Measurements from ENCODE around the gene LDLRAP1.

The LDLRAP1 gene

GRCh38 chr1:25562928-25563283 lies 19.5 kb downstream of the LDLRAP1 start:
- no peaks in the 10 kb centered on the region for H3K9me3 Mint-ChIP-seq
- peaks cover 28% of the 10 kb centered on the region for H3K4me1 Mint-ChIP-seq
- H3K36me3 Mint-ChIP-seq (ENCODE audit: low read depth), result no peaks in the 10 kb centered on the region
- peaks cover 9% of the 10 kb centered on the region for H3K27me3 Mint-ChIP-seq (ENCODE audit: low read depth)
- no peak overlapping the region for H3K27ac Mint-ChIP-seq
- no peak for TF ChIP-seq CTCF (IDR thresholded peaks at IDR 0.05; ENCODE audit: unreplicated experiment in 3 of 3)
- H3K4me3 Mint-ChIP-seq, result no peak overlapping the region

GRCh38 chr1:25563330-25564215 lies 20.2 kb downstream of the LDLRAP1 start:
- Mint-ChIP-seq H3K36me3 (ENCODE audit: low read depth) (no peaks in the 10 kb centered on the region), H3K4me3 (no peak overlapping the region), H3K9me3 (no peaks in the 10 kb centered on the region), H3K27ac (no peak overlapping the region), H3K27me3 (ENCODE audit: low read depth) (peaks cover 10% of the 10 kb centered on the region), H3K4me1 (peaks cover 35% of the 10 kb centered on the region)
- no peak for TF ChIP-seq CTCF (IDR thresholded peaks at IDR 0.05; ENCODE audit: unreplicated experiment in 3 of 3)

- no peak for TF ChIP-seq CTCF (IDR thresholded peaks at IDR 0.05; ENCODE audit: unreplicated experiment in 3 of 3)
- H3K9me3 Mint-ChIP-seq, result no peaks in the 10 kb centered on the region
- peaks cover 14% of the 10 kb centered on the region for H3K27me3 Mint-ChIP-seq (ENCODE audit: low read depth)
- no peak overlapping the region for H3K4me3 Mint-ChIP-seq
- H3K4me1 Mint-ChIP-seq, result peaks cover 44% of the 10 kb centered on the region
- H3K36me3 Mint-ChIP-seq (ENCODE audit: low read depth), result no peaks in the 10 kb centered on the region
- H3K27ac Mint-ChIP-seq, result peak overlapping the region in 1 of 3 experiments; percentile 23
Observed at GRCh38 chr1:25564777-25565574, 21.6 kb downstream of the LDLRAP1 start.

- TF ChIP-seq CTCF (IDR thresholded peaks at IDR 0.05; ENCODE audit: unreplicated experiment in 3 of 3), result no peak
- Mint-ChIP-seq H3K36me3 (ENCODE audit: low read depth) (no peaks in the 10 kb centered on the region), H3K4me3 (no peak overlapping the region), H3K27me3 (ENCODE audit: low read depth) (peaks cover 14% of the 10 kb centered on the region), H3K27ac (peak overlapping the region in 2 of 3 experiments; percentile 23 to 35), H3K4me1 (peaks cover 47% of the 10 kb centered on the region), H3K9me3 (no peaks in the 10 kb centered on the region)
Observed at GRCh38 chr1:25565626-25566025, 22.2 kb downstream of the LDLRAP1 start.

GRCh38 chr1:25566176-25566729 lies 22.8 kb downstream of the LDLRAP1 start:
- H3K9me3 Mint-ChIP-seq, result no peaks in the 10 kb centered on the region
- peaks cover 47% of the 10 kb centered on the region for H3K4me1 Mint-ChIP-seq
- no peaks in the 10 kb centered on the region for H3K36me3 Mint-ChIP-seq (ENCODE audit: low read depth)
- H3K4me3 Mint-ChIP-seq, result peak overlapping the region in 1 of 3 experiments; percentile 24
- H3K27ac Mint-ChIP-seq, result peak overlapping the region in 2 of 3 experiments; percentile 29 to 35
- no peak for TF ChIP-seq CTCF (IDR thresholded peaks at IDR 0.05; ENCODE audit: unreplicated experiment in 3 of 3)
- H3K27me3 Mint-ChIP-seq (ENCODE audit: low read depth), result peaks cover 18% of the 10 kb centered on the region
